ENCODE data around the gene FAM83E. TPM values are rescaled to one million over a fixed set of nuclear protein-coding genes. Genes with fewer than 3 reads are reported as not detected.
"Not testable (repeated sequence)": the region's sequence is repeated elsewhere in the genome, so short reads cannot be mapped to it uniquely, and the experiment has no call there.

Gene FAM83E
- not detected in 2 replicates for total RNA-seq

- no peak for DNase-seq (ENCODE audit: extremely low read depth, low read depth, low spot score)
Observed at GRCh38 chr19:48614436-48615230, at the start of gene FAM83E. Gene FAM83E (minus strand): TSS chr19:48615076. CDS start chr19:48613372, 1,704 bp downstream.

- no peak for DNase-seq (ENCODE audit: extremely low read depth, low read depth, low spot score)
Observed at GRCh38 chr19:48664476-48664875, 49.6 kb upstream of the FAM83E start.

DNA sequence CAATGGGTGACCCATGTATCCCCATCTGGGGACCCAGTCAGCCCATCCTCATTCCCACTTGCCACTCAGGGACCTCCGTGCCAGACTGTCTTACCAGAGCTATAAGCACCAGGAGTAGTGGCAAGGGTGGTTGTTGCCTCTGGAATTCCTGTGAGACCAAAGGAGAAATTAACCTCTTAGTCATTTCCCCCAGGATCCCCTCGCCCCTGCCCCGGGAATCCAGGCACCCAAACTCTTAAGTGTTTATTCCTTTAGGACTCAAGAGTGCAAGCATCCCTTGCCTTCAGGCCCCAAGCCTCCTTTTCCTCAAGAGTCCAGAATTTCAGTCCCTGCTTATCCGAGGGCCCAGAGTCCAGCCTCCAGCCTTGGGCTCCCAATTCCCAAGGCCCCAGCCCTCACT is 48.8 kb upstream of the FAM83E start:
- DNase-seq (ENCODE audit: extremely low read depth, low read depth, low spot score): no peak

DNA sequence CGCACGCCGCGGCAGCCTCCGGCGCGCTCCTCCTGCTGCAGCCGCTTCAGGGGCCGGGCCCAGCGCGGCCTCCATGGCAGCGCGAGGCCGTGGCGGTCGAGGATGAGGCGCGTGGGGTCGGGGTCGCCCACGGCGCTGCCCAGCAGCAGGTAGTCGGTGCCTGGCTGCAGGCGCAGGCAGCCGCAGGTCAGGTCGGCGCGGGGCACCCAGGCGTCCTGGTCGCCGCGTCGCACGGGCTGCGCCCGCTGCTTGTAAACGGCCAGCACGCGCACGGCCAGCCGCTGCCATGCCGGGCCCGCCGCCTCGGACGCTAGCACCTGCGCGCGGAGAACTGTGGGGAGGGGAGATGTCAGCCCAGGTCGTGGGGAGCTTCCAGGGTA is 46.8 kb upstream of the FAM83E start:
- DNase-seq (ENCODE audit: extremely low read depth, low read depth, low spot score): no peak

DNA sequence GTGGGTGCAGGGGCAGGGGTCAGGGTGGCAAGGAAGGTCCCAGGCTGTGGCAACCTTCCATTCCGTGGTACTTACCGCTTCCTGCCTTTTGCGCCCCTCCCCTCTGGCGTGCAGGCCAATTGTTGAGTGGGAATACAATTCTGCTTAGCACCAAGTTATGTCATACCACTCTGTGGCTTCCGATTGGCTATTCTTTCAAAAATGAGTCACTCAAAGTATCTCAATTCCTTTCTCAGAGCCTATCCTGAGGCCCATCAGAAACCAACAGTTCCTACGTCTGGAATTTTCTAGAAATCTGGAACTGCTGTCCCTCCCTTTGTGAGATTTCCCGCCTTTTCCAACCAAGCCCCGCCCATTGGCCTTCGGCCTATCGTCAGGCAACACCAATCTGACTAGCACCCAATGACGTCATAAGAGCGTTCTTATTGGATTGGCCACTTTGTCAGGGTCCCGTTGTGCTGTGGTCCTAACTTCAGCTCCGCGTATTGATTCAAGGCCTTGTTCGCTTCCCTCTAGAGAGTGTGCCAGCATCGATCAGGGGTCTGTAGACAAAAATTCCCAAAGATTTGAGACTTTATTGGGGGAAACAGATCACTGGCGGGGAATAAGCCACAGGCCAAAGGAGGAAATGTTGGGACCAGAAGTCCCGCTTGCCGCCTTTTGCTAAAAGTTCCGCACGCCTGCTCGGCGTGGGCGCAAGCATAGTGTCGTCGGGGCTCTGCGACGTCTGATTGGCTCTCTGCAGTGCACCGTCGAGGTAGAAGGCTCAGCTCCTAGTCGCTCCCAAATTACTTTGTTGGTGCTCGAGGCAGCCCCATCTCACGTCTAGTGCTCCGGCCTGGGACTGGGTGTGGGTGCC is 46.2 kb upstream of the FAM83E start:
- peak; percentile 89 for DNase-seq (ENCODE audit: extremely low read depth, low read depth, low spot score)

GRCh38 chr19:48659768-48660167 is 44.9 kb upstream of the FAM83E start:
- DNase-seq (ENCODE audit: extremely low read depth, low read depth, low spot score): no peak

DNA sequence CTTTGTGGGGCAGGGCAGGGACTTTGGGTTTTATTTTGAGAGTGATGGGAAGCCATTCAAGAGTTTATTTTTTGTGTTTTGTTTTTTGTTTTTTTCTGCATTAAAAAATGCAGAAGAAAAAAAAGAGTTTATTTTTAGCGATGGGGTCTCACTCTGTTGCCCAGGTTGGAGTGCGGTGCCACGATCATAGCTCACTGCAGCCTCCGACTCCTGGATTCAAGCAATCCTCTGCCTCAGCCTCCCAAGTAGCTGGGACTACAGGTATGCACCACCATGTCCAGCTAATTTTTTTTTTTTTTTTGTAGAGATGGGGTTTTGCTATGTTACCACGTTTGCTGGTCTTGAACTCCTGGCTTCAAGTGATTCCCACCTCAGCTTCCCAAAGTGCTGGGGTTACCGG is 43.6 kb upstream of the FAM83E start:
- DNase-seq (ENCODE audit: extremely low read depth, low read depth, low spot score): no peak

GRCh38 chr19:48657828-48658227 is 43.0 kb upstream of the FAM83E start:
- not testable (repeated sequence) for DNase-seq (ENCODE audit: extremely low read depth, low read depth, low spot score)

GRCh38 chr19:48656840-48657474 is 42.1 kb upstream of the FAM83E start:
- no peak for DNase-seq (ENCODE audit: extremely low read depth, low read depth, low spot score)

DNA sequence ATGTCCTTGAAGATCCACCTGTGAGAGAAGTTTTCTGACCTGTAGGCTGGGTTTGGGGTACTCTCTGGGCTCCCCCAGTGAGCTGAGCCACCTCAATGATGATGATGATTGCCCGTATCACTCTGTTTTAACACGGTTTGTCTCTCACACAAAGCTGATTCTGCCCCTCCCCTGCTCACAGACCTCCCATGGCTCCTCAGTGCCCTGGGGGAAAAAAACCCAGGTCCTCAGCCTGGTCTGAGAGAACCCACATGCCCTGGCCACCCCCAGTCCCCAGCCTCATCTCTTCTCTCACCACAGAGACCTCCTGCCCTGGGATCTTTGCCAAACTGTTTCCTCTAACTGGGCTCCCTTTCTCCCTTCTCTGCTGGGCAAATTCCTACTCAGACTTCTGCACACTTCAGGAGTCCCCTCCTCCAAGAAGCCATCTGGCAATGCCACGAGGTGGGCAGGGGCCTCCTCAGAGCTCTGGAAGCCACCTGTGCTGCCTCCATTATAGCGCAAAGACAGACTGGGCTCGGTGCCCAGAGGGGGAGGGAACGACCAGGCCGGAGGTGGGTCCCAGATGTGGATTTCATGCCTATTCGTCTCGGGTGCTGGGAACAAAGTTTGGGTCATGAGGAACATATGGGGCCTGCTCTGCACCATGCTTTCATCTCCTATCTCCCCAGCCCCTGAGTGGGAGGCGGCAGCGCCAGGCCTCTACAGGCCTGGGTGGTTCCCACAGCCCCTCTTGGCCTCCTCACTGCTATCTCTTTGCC is 39.6 kb upstream of the FAM83E start:
- DNase-seq (ENCODE audit: extremely low read depth, low read depth, low spot score): no peak

- no peak for DNase-seq (ENCODE audit: extremely low read depth, low read depth, low spot score)
Observed at GRCh38 chr19:48651683-48652048, 36.8 kb upstream of the FAM83E start.

GRCh38 chr19:48650974-48651682 is 36.3 kb upstream of the FAM83E start:
- no peak for DNase-seq (ENCODE audit: extremely low read depth, low read depth, low spot score)

GRCh38 chr19:48648134-48648533 is 33.3 kb upstream of the FAM83E start:
- no peak for DNase-seq (ENCODE audit: extremely low read depth, low read depth, low spot score)

- DNase-seq (ENCODE audit: extremely low read depth, low read depth, low spot score): no peak
Observed at GRCh38 chr19:48646722-48647216, 31.9 kb upstream of the FAM83E start.

GRCh38 chr19:48646001-48646721 is 31.3 kb upstream of the FAM83E start, which contains the start of gene CA11:
Gene CA11 (minus strand): TSS chr19:48646187. CDS start chr19:48645632, 555 bp downstream.
- no peak for DNase-seq (ENCODE audit: extremely low read depth, low read depth, low spot score)

- no peak for DNase-seq (ENCODE audit: extremely low read depth, low read depth, low spot score)
Observed at GRCh38 chr19:48645620-48646000, 30.7 kb upstream of the FAM83E start.

- no peak for DNase-seq (ENCODE audit: extremely low read depth, low read depth, low spot score)
Observed at GRCh38 chr19:48644839-48645619, 30.2 kb upstream of the FAM83E start.

GRCh38 chr19:48644355-48644754 is 29.5 kb upstream of the FAM83E start:
- DNase-seq (ENCODE audit: extremely low read depth, low read depth, low spot score): no peak

Data from glomerular endothelial cell (primary cell).